ENCODE data around the gene CNGA1.
"Not testable (repeated sequence)": the region's sequence is repeated elsewhere in the genome, so short reads cannot be mapped to it uniquely, and the experiment has no call there.

The CNGA1 gene

GRCh38 chr4:48031802-48032525, 15.5 kb upstream of the CNGA1 start:
- DNase-seq (ENCODE audit: low read depth in 2 of 2), result no peak

- no peak for DNase-seq (ENCODE audit: low read depth in 2 of 2)
Measured at GRCh38 chr4:48030470-48030869, 14.0 kb upstream of the CNGA1 start.

GRCh38 chr4:48028696-48029095, 12.2 kb upstream of the CNGA1 start:
- no peak for DNase-seq (ENCODE audit: low read depth in 2 of 2)

GRCh38 chr4:48027653-48028052, 11.2 kb upstream of the CNGA1 start:
- no peak for DNase-seq (ENCODE audit: low read depth in 2 of 2)

GRCh38 chr4:48025005-48025404, 8.5 kb upstream of the CNGA1 start:
- DNase-seq (ENCODE audit: low read depth in 2 of 2), result no peak

GRCh38 chr4:48024522-48024921, 8.0 kb upstream of the CNGA1 start:
- DNase-seq (ENCODE audit: low read depth in 2 of 2), result no peak

GRCh38 chr4:48022192-48022799, 5.8 kb upstream of the CNGA1 start:
- no peak for DNase-seq (ENCODE audit: low read depth in 2 of 2)

GRCh38 chr4:48021100-48021499, 4.6 kb upstream of the CNGA1 start:
- no peak for DNase-seq (ENCODE audit: low read depth in 2 of 2)

GRCh38 chr4:48018112-48018511, 1.6 kb upstream of the CNGA1 start:
- DNase-seq (ENCODE audit: low read depth in 2 of 2), result no peak

- peak; percentile 27 to 29 for DNase-seq (ENCODE audit: low read depth in 2 of 2)
Measured at GRCh38 chr4:48017108-48017571, 659 bp upstream of the CNGA1 start.

- no peak for DNase-seq (ENCODE audit: low read depth in 2 of 2)
Measured at GRCh38 chr4:48015678-48016077, 803 bp downstream of the CNGA1 start.

GRCh38 chr4:48015216-48015615, 1.3 kb downstream of the CNGA1 start:
- DNase-seq (ENCODE audit: low read depth in 2 of 2), result no peak

- no peak for DNase-seq (ENCODE audit: low read depth in 2 of 2)
Measured at GRCh38 chr4:48012824-48013223, 3.7 kb downstream of the CNGA1 start.

GRCh38 chr4:48011722-48012121, 4.8 kb downstream of the CNGA1 start:
- no peak for DNase-seq (ENCODE audit: low read depth in 2 of 2)

GRCh38 chr4:48010906-48011305, 5.6 kb downstream of the CNGA1 start:
- not testable (repeated sequence) for DNase-seq (ENCODE audit: low read depth in 2 of 2)

- DNase-seq (ENCODE audit: low read depth in 2 of 2), result no peak
Measured at GRCh38 chr4:48008021-48008596, 8.4 kb downstream of the CNGA1 start.

- DNase-seq (ENCODE audit: low read depth in 2 of 2), result no peak
Measured at GRCh38 chr4:48005781-48006180, 10.7 kb downstream of the CNGA1 start.

GRCh38 chr4:48003568-48003967, 12.9 kb downstream of the CNGA1 start:
- not testable (repeated sequence) for DNase-seq (ENCODE audit: low read depth in 2 of 2)

- DNase-seq (ENCODE audit: low read depth in 2 of 2), result no peak
Measured at GRCh38 chr4:48002267-48002666, 14.2 kb downstream of the CNGA1 start.

GRCh38 chr4:47996021-47996420, 20.5 kb downstream of the CNGA1 start:
- DNase-seq (ENCODE audit: low read depth in 2 of 2), result no peak

GRCh38 chr4:47992475-47992874, 24.0 kb downstream of the CNGA1 start:
- not testable (repeated sequence) for DNase-seq (ENCODE audit: low read depth in 2 of 2)

- DNase-seq (ENCODE audit: low read depth in 2 of 2), result no peak
Measured at GRCh38 chr4:47990145-47990544, 26.3 kb downstream of the CNGA1 start.

GRCh38 chr4:47974566-47974965, 41.9 kb downstream of the CNGA1 start:
- DNase-seq (ENCODE audit: low read depth in 2 of 2), result no peak

Data from stimulated activated CD8-positive, alpha-beta memory T cell treated with anti-CD3 and anti-CD28 coated beads, Interleukin-15, amount 100 ng/mL, for 4 hours (primary cell).